ENCODE measurements around the gene NRP2. TPM values are rescaled to one million over a fixed set of nuclear protein-coding genes. Genes with fewer than 3 reads are reported as not detected.

NRP2 gene
- total RNA-seq, 1 donor from 2014 or later: 39.3 TPM

DNA sequence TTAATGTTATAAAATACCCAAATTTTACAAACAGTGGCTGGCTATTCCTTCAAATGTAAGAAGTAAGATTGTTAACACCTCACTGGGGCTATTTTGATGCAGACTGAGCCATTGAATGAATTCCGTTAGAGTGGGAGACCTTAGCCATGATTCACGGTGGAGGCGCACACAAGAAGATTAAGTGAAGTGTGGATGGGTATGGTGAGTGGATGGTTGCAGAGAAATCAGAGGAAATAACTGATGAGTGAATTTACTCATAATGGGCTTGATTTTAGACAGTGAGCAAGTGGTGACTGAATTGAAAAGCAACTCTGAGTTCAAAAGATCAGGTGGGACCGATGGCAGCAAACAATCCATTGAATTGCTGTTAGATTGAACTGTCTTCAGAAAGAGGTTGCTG is 75.0 kb downstream of the NRP2 start:
- no peak for DNase-seq

DNA sequence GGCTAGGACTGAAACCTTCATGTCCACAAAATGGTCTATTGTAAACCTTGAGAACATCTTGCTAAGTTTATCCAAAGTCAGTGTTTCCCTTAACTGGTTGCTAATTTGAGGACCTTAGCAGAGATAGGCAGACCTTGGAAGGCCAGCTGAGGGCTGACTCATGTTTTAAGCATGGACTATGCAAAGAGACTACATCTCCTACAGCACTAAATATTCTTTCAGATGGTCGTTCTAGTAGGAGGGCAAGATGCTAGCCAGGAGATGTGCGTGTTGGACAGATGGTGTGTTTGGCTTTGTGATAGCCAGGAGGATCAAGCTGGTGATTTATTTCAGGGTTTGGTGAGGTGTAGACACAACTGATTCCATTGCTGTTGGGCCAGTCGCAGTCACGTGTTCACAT is 75.8 kb downstream of the NRP2 start:
- DNase-seq: no peak

DNA sequence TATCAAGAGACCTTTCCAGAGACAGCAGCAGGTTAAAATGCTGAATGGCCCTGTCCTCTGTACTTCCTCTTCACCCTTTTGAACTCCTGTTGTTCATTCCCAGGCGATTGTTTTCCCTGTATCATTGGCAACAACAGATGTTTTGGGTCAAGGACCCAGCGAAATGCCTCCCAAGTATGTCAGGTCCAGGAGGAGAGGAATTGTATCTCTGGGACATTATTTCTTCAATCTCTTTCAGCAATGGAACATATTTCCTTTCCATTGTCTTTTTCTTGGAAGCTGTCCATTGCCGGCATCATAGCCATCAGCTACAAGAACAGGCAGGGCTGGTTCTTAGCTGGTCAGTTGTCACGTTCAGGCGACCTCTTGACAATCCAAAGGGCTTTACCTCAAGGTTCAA is 76.2 kb downstream of the NRP2 start:
- no peak for DNase-seq

DNA sequence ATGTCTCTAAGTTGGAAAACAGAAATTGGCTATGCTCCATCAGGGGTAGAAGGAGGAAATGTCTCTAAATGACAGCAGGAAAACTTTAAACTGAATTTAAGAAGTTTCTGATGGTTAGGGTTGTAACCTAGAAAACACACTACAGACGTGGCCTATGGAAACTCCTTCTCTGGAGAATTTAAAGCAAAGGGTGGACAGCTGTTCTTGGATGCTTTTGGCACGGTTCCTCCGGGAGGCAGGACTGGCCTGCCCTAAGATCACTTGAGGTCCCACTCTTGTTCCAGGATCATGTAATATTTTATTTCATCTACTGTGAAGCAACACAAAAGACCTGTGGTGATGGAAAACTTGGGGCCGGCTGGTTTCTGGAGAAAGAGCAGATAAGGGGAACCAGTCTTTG is 77.0 kb downstream of the NRP2 start:
- DNase-seq: no peak

DNA sequence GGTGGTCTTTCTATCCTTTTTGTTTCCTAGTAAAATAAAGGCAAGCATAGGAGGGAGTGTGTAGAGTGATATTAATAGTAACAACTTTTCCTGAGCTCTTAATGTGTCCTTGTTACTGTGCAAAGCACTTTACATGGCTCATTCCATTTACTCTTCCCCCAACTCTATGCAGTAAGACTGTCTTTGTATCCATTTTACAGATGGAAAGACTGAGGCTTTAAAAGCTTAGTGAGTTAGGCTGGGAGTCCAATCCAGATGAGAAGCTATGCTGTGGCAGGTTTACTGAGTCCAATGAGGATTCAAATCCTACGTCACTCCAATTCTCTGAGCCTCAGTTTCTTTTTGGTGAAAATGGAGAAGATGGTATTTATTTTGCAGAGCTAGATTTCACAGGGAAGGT is 77.4 kb downstream of the NRP2 start:
- no peak for DNase-seq

DNA sequence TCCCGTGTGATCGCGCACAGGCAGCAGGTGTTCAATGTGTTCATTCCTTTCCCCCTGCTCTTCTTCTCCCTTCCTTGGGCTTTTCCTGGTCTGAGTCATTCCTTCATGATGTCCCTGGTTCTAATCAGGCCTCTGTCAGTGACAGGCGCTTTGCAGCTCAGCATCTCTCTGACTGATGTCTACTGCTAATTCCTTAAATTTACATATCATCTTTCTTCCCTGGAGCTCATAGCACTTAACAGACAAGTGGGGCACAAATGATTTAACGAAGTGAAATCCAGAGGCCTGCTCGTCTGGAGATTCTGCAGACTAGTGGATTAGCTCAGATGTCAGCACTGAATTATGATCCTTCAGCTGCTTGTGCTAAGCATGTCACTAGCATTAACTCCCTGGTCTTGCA is 77.9 kb downstream of the NRP2 start:
- no peak for DNase-seq

DNA sequence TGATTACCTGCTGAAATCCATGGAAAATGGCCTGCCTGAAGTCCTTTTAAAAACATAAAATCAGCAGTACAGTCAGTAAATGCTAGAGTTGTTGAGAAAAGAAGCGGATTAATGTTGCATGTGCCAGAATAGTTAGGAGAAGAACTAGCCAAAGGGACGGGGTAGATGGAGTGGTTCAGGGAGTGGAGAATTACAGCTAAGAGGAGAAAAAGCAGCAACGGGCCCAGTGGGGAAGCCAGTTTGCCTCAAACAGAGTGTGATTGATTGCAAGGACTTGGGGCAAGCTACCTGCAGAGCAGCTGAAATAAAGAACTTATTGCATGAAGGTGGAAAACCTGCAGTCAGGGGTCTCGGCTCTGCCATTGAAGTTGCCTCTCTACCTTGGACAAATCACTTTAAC is 79.1 kb downstream of the NRP2 start:
- no peak for DNase-seq

DNA sequence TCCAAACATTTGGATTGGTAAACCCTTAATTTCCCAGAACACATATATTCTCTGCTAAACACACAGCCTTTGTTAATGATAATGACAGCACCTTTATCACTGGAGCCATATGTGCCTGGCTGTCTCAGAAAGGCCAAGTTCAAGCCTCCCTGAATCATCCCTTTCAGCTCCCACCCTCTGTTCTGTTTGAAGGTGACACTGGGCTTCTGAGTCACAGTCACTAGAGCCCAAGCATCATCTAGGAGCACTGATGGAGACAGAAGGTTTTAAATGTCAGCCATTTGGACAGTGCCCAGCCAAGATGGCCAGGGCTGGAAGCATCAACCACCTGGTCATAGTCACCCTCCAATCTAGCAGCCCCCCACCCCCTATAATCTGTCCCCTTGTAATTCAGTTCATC is 80.6 kb downstream of the NRP2 start:
- no peak for DNase-seq

DNA sequence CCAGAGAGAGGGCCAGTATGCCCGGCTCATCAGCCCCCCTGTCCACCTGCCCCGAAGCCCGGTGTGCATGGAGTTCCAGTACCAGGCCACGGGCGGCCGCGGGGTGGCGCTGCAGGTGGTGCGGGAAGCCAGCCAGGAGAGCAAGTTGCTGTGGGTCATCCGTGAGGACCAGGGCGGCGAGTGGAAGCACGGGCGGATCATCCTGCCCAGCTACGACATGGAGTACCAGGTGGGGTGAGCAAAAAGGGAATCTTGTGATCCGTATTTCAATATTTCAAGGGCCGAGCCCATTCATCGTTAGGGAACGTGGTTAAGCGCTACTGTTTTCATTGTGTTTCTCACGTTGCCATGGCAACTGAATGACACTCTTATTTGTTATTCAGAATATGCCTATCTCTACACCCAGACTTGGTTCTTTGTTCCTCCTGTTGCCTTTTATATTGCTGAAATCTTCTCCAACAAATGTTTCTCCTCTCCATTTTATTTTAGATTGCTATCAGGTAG is 81.5 kb downstream of the NRP2 start:
- DNase-seq: no peak

DNA sequence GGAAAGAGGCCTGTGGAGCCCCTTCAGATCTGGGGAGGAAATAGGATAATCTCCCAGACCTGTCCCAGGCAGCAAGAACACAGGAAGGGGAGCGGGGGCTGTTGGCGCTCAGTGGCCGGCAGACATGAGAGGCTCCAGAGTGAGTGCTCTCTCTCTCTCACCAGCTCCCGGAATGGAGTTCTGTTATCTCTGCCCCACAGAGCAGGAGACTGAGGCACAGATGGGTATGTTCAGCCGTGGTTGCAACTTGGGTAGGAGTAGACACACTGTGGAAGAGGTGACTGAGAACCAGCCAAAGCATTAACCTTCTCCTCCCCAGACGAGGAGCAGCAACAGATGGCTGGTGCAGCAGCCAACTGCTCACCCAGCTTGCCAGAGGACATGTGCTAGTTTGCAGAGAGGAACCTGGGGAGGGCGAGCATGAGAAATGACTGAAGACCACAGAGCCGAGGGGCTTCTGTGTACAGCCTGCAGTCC is 82.0 kb downstream of the NRP2 start:
- DNase-seq: no peak

DNA sequence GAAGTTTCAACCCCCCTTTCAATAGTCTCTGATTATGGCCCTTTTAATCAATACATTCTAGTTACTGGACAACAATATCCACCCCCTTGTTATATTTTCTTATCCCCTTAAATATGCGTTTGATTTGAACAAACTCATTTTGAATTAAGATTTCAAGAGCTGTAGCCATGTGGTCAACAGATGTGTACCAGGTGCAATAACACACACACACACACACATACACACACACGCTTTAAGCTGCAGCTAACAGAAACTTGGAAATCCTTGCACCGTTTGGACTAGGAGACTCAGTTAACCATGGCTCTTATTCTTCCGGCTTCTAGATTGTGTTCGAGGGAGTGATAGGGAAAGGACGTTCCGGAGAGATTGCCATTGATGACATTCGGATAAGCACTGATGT is 82.8 kb downstream of the NRP2 start:
- no peak for DNase-seq

DNA sequence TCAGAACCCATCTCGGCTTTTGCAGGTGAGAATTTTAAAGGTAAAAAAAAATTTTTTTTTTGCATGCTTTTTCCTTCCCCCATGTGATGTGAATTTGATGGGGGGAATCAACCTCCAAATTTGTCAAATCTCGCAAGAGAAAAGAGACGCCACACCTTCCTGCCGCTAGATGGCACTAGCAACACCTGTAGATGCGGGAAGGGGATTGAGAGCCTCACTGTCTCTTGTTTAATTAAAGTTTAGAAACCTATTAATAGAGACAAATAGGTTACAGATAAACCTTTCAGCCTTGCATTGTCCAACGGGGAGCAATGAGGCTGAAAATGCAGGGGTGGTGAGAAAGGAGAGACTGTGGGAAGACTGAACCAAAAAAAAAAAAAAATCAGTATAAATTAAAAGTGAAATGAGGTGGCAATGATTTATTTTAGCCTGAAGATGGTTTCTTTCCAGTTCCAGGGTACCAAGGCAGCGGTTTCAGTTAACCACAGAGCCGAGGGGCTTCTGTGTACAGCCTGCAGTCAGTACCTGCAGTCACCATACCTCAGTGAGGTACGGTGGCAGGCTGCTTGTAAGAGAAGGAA is 84.6 kb downstream of the NRP2 start:
- peak; percentile 51 for DNase-seq

DNA sequence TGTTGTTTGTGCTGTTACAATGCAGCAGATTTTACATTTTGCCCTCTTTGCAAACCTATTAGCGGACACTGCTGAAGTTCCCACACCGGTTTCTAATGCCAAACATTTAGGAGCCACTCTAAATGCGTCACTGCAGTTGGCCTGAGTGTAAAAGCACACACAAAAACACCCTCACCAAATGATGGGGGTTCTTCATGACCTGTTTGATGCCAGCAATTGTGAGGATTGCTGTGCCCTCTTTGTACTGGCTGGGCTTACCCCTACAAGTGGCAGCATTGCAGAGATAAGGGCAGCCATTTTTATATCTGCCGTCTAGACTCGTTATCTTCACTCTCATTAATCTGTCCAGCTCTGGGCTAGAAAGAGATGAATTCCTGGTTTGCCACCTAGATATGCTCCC is 85.3 kb downstream of the NRP2 start:
- DNase-seq: no peak

DNA sequence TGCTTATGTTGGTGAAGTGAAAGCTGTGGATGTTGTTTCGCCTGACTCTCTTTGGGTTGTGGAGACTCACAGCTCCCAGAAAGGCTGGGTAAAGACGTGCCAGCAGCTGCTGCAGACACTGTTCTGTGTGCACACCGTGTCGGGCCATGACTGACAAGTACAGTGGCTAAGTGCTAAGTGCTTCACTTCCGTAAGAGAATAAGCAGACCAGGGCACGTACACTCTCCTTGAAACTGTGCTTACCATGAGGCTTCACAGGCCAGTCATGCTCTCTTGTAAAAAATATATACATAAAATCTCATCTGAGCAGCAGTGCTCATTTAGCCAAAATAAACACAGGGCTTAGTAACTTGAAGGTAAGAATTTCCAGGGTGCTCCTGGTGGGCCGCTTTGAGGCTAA is 86.0 kb downstream of the NRP2 start:
- DNase-seq: no peak

DNA sequence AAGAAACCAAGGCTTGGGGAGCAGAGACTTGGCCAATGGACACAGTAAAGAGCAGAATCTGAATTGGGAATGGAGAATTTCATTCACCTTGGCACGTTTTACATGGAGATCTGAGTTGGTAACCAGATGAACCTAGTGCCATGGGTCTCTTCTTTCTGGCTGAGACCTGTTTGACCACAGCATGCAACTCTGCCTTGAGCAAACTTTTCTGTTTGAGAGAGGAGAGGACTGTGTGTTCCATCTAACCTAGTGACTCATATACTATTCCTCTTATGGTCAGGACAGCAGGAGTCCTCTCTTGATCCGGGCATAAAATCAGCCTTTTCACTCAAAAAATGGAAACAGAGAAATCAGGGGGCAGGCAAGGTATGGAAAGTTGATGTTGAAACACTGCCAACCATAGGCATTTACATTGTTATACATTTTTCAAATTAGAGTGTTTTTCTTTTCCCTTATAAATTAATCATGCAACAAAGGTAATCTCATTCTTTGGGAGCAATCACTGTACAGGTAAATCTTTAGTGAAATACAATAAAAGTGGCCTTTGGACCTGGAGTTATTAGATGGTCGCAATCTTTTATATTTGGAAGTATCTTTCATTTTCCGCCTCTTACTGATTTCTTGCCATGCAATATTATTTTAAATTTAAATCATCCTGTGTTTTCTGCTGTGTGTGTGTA is 86.7 kb downstream of the NRP2 start:
- DNase-seq: no peak

DNA sequence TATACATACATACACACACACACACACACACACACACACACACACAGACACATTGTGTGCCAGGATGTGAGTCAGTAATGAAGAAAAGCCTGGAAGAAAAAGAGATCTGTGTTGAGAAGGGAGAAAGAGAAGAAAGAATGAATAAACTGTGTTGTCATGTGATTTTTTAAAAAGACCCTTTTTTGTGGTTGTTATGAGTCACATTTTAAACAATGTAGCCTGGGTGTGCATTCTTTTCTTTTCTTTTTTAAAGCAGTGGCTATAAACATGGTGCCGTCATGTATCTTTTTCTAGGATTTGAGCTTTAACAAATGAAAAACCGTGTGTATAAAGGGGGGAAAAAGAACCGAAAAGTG is 87.2 kb downstream of the NRP2 start:
- DNase-seq: no peak

DNA sequence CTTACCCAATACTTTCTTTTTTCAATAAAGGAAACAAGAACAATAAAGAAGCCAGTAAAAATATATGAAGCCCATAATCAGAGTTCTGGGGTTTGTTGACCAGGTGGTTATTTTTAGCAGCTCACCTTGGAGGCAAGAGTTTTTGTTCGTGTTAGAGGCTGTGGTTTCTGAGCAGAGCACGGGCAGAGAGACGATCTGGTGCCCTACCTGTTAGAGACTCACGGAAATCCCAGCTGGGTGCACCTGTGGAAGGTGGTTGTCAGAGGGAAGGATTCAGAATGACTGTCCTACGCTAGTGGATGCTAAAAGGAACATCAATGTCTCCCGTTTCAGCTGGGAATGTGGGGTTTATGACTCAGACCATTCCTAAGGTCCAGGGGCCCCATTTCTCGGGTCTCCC is 87.6 kb downstream of the NRP2 start:
- no peak for DNase-seq

DNA sequence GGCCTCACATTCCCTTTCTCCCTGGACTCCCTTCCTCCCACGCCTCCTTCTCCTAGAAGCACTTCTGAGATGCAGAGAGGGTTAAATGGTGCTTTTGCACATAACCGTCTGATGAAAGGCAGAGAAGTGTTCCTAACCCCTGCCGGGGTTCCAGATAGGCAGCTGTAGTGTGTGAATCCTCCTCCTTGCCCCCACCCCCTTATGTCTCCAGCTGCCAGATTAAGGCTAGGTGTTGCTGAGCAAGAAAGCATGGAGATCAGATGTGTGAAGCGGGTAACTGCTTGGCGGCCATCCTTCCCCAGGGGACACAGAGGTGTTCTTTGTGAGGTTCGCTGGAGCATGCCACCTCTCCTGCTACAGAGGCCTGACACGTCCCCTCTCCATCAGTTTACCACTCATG is 88.3 kb downstream of the NRP2 start:
- DNase-seq: no peak

DNA sequence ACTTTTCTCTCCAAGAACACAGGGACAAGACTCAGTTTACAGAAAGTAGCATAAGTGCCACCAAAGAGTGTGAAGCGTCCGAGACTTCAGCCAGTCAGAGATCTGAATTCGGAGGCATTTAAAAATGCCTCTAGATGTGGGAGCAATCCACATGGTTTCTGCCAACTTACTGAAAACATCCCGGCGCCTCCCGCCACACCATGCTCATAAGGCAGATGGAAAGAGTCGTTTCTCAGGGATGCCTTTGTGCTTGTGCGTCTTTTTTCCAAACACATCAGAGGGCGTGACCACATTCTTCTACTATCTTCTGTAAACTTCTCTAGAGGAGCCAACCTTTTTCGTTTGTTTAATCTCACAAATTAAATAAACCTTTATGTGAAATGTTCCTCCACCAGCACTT is 88.7 kb downstream of the NRP2 start:
- DNase-seq: no peak

DNA sequence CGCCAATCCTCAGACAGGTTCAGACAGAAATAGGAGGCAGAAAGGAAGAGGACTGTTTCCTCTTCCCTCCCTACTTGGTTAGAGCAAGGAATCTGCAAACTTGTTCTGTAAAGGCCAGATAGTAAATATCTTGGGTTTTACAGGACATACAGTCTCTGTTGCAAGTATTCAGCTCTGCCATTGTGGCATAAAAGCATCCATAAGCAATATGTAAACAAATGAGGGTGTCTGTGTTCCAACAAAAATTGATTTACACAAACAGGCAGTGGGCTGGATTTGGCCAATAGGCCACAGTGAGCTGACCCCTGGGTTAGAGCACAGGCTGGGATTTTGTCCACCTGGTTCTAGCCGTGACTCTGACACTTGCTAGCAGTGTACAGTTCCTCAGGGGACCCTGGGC is 89.4 kb downstream of the NRP2 start:
- no peak for DNase-seq

DNA sequence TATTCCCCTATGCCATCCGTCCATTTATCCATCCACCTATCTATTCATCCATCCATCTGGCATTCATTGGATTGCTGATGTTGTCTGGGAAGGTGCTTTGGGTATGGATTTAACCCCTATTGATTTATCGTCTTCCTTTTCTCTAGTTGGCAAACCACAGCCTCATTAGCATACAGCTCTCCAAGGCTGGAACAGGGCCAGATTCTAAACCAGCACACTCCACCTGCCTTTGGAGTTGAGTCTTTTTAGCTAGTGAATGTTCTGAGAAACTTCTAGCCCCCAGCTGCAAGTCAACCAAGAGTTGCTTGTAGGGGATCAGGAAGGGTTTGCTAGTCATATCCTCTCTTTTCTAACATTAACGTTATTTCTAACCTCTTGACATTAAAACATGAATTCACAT is 90.7 kb downstream of the NRP2 start:
- DNase-seq: no peak

DNA sequence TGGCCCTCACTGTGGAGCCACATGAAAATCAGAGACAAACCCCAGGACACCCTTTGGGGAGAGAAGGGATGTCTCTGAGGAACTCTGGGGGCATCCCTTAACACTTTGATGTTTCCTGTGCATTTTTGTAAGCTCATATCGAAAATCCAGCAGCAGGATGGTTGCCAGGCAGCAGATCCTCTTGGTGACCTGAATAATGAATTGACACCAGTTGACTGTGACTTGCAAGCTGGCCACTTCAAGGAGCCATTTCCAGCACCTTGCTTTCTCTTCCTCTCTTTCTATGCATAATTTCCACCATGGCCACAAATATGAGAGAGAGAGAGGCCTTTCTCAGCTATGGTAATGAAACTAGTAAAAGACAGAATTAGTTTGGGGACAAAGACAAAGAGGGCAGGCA is 91.7 kb downstream of the NRP2 start:
- DNase-seq: no peak

DNA sequence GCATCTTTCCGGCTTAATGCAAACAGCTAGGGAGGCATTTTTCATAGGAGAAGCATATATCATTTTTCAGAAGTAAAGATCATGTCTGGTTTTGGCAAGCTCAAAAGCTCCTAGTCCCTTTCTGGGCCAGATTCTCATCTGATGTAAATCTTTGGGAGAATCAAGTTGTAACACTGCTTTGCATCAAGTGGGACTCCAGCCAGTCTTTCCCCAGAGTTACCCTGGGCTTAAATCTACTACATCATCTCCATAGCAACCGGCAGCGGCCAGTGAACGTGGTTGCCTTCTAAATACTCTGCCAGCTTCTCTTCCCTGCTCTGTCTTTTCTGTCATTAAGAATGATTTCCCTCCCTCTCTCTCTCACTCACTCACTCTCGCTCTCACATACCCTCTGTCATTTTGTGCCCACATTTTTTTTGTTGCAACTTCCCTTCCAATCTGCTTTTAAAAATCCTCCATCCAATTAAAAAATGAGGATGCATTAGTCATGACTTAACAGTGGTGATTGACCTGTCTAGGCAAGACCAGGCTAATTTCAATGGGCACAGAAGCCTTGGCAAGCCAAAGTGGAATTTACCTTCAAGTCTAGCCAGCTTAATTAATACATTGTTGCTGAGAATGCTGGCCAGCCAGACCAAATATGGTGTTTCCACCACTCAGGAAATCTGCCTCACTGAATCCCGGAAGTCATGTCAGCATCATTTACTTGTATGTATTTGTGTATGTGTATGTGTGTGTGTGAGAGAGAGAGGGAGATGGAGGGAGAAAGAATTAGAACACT is 93.0 kb downstream of the NRP2 start:
- DNase-seq: peak; percentile 77

DNA sequence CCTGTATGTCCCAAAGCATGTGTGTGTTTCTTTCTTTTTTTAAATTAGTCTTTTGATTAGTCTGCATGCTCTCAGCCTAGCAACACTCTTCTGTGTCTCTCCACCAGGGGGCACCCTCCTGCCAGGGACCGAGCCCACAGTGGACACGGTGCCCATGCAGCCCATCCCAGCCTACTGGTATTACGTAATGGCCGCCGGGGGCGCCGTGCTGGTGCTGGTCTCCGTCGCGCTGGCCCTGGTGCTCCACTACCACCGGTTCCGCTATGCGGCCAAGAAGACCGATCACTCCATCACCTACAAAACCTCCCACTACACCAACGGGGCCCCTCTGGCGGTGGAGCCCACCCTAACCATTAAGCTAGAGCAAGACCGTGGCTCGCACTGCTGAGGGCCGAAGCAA is 93.8 kb downstream of the NRP2 start:
- no peak for DNase-seq

Measured in skin of body (tissue), 2 donors.